Endothelial cell of umbilical vein (primary cell): Measurements from ENCODE around the gene EHBP1L1.

Experiments used
- EZH2 ChIP-seq: IDR thresholded peaks from 2 replicates; pipeline ENCODE4 v1.6.1; 2012; ENCODE audit warnings: borderline replicate concordance, low read depth, mild to moderate bottlenecking, moderate library complexity, low read length, inconsistent platforms; ENCODE audit not compliant: severe bottlenecking
- FOS ChIP-seq: IDR thresholded peaks from 2 replicates; pipeline ENCODE4 v1.6.1; 2011; ENCODE audit warnings: mild to moderate bottlenecking, low read length, moderate library complexity, borderline replicate concordance; ENCODE audit not compliant: insufficient read depth
- MYC ChIP-seq: IDR thresholded peaks from one replicate; pipeline ENCODE4 v1.6.1; 2011; ENCODE audit warnings: mild to moderate bottlenecking, low read depth, low read length
- POLR2A ChIP-seq: IDR thresholded peaks from 2 replicates; pipeline ENCODE4 v1.6.1; 2012; ENCODE audit warnings: low read depth, mild to moderate bottlenecking, control low read depth, low read length
- POLR2AphosphoS5 ChIP-seq: IDR thresholded peaks from 2 replicates; pipeline ENCODE4 v1.6.1; 2012; ENCODE audit warnings: low read depth, mild to moderate bottlenecking, control low read depth, low read length, moderate library complexity; ENCODE audit not compliant: insufficient read depth
- TF ChIP-seq, protein P1 (sequence below), 2 donors: IDR thresholded peaks; 1 replicate in 1 of 2; 2 replicates in 1 of 2; pipeline ENCODE4 v1.5.1; 2011; ENCODE audit warnings: low read length in 2 of 2, mild to moderate bottlenecking in 2 of 2, moderate library complexity in 2 of 2, control low read depth in 1 of 2, inconsistent platforms in 1 of 2, low read depth in 1 of 2; ENCODE audit not compliant: insufficient read depth in 1 of 2; ENCODE audit errors: extremely low read depth in 1 of 2

GRCh38 chr11:65590240-65590738, 14.4 kb downstream of the EHBP1L1 start:
- TF ChIP-seq, protein P1, sequence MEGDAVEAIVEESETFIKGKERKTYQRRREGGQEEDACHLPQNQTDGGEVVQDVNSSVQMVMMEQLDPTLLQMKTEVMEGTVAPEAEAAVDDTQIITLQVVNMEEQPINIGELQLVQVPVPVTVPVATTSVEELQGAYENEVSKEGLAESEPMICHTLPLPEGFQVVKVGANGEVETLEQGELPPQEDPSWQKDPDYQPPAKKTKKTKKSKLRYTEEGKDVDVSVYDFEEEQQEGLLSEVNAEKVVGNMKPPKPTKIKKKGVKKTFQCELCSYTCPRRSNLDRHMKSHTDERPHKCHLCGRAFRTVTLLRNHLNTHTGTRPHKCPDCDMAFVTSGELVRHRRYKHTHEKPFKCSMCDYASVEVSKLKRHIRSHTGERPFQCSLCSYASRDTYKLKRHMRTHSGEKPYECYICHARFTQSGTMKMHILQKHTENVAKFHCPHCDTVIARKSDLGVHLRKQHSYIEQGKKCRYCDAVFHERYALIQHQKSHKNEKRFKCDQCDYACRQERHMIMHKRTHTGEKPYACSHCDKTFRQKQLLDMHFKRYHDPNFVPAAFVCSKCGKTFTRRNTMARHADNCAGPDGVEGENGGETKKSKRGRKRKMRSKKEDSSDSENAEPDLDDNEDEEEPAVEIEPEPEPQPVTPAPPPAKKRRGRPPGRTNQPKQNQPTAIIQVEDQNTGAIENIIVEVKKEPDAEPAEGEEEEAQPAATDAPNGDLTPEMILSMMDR (IDR thresholded peaks at IDR 0.05; ENCODE audit: extremely low read depth in 1 of 2, insufficient read depth in 1 of 2, low read depth in 1 of 2, low read length in 2 of 2), result no peak
- TF ChIP-seq POLR2A (no peak), EZH2 (no peak), FOS (no peak), MYC (no peak), POLR2AphosphoS5 (no peak)
